Stimulated activated CD4-positive, alpha-beta T cell treated with anti-CD3 and anti-CD28 coated beads, Interleukin-12 subunit alpha, Interleukin-12 subunit beta, amount 100 ng/mL, for 4 hours (primary cell): ENCODE data around the gene ZNF267.
"Not testable (repeated sequence)": the region's sequence is repeated elsewhere in the genome, so short reads cannot be mapped to it uniquely, and the experiment has no call there.

Experiments used
- DNase-seq: peaks from one replicate; pipeline ENCODE4 v3.0.0-alpha.2; 2020

ZNF267 gene

DNA sequence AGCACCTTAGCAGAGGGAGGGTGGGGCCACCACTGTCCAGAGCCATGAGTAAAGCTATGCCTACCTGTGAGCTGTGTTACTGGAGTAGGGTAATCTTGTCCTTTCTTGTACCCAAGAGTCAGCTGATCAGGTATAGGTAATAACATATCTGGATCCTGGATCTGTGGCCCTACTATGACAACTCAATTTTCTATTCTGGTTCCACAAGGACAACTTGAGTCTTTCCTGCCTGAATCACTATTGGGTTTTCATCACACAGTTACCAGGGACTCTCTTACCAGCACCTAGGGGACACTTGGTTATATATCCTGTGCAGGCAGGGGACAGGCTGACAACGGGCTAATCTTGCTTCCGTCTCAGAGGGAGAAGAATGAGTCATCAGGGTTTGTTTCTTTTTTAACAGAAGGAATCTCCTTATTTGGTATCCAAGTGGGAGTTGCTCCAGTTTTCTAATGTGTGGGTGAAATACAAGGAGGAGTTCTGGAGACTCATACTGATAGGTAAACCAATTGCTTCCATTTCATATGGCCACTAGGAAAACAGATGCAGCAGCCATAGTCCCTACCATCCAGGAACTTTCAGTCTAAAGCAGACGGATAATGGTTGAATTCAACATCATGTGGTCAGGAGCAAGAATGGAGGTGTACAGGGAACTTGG lies 6.8 kb downstream of the ZNF267 start:
- DNase-seq = no peak

- no peak for DNase-seq
Observed at GRCh38 chr16:31886227-31886626, 12.6 kb downstream of the ZNF267 start.

GRCh38 chr16:31888735-31889134 lies 15.1 kb downstream of the ZNF267 start:
- no peak for DNase-seq

DNA sequence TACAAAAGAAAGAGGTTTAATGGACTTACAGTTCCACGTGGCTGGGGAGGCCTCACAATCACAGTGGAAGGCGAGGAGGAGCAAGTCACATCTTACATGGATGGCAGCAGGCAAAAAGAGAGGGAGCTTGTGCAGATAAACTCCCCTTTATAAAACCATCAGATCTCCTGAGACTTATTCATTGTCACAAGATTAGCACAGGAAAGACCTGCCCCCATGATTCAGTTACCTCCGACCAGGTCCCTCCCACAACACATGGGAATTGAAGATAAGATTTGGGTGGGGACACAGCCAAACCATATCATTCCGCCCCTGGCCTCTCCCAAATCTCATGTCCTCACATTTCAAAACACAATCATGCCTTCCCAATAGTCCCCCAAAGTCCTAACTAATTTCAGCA lies 18.5 kb downstream of the ZNF267 start:
- not testable (repeated sequence) for DNase-seq

GRCh38 chr16:31893824-31894223 lies 20.2 kb downstream of the ZNF267 start:
- DNase-seq = no peak

DNA sequence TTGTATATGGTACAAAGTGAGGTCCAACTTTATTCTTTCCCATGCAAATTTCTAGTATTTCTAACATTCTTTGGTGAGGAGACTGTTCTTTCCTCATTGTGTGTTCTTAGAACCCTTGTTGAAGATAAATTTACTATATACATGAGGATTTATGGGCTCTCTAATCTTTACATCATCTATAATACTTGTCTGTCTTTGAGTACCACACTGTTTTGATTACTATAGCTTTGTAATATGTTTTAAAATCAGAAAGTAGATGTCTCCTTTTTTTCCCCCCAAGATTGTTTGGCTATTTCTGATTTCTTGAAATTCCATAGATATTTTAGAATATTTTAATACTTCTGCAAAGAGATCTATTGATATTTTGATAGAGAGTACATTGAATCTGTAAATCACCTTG lies 23.7 kb downstream of the ZNF267 start:
- DNase-seq = no peak

DNA sequence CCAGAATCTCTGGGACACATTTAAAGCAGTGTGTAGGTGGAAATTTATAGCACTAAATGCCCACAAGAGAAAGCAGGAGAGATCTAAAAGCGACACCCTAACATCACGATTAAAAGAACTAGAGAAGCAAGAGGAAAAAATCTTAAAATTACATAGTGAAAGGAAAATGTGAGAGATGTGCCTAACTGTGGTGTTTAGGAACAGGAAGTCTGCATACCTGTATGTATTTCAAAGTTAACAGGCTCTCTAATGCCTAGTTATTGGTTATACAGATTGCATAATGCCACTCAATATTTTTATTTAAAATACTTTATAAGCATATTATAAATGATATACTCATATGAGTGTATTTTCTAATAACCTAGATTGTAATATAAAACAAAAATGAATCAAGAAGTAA lies 25.9 kb downstream of the ZNF267 start:
- DNase-seq = no peak

GRCh38 chr16:31904571-31904970 lies 31.0 kb downstream of the ZNF267 start:
- not testable (repeated sequence) for DNase-seq

DNA sequence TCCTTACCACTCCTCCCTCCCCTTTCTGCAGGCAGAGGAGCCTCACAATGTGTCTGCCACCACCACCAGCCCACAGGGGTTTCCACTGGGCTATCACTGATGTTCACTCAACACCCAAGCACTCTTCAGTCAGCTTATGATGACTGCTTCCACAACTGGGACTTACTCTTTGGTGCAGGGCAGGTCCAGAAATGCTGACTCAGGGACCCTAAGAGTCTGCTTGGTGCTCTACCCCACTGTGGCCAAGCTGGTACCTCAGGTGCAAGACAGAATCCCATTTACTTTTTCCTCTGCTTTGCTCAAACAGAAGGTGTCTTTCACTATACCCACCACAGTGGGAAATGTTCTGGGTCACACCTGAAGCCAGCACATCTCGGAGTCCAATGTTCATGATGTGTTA lies 40.1 kb downstream of the ZNF267 start:
- no peak for DNase-seq

DNA sequence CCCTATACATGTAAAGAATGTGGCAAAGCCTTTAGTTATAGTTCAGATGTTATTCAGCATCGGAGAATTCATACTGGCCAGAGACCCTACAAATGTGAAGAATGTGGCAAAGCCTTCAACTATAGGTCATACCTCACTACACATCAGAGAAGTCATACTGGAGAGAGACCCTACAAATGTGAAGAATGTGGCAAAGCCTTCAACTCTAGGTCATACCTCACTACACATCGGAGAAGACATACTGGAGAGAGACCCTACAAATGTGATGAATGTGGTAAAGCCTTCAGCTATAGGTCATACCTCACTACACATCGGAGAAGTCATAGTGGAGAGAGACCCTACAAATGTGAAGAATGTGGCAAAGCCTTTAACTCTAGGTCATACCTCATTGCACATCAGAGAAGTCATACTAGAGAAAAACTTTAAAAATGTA lies 42.5 kb downstream of the ZNF267 start:
- no peak for DNase-seq

DNA sequence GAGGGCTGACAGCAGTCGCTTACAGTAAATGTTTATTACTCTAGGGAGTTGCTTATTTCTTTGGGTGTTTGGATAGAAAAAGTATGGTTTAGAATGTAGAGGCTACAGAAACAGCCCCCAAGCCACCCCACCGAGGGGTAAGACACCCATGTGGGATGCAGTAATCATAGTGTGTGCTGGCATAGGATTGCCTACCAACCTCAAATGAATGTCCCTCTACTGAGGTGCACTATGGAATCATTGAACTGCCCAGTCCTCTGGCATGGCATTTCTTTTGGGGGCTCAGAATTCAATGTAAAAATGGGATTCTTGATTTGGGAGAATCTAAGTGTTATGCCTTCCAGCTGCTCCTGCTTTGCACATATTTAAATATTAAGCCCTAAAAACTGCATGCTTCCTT lies 46.8 kb downstream of the ZNF267 start:
- no peak for DNase-seq

- DNase-seq = not testable (repeated sequence)
Observed at GRCh38 chr16:31951806-31952205, 78.2 kb downstream of the ZNF267 start.

GRCh38 chr16:31952206-31952605 lies 78.6 kb downstream of the ZNF267 start:
- DNase-seq = not testable (repeated sequence)

DNA sequence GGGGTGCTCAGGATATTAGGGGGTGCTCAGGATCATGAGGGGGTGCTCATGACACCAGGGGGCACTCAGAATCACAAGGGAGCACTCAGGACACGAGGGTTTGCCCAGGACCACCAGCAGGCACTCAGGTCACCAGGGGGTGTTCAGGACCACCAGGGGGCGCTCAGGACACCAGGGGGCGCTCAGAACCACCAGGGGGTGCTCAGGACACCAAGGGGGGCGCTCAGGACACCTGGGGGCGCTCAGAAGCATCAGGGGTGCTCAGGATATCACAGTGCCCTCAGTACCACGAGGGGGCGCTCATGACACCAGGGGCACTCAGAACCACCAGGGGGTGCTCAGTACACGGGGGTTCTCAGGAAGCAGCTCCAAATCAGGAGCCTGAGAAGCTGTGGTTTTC lies 82.6 kb downstream of the ZNF267 start:
- DNase-seq = not testable (repeated sequence)

DNA sequence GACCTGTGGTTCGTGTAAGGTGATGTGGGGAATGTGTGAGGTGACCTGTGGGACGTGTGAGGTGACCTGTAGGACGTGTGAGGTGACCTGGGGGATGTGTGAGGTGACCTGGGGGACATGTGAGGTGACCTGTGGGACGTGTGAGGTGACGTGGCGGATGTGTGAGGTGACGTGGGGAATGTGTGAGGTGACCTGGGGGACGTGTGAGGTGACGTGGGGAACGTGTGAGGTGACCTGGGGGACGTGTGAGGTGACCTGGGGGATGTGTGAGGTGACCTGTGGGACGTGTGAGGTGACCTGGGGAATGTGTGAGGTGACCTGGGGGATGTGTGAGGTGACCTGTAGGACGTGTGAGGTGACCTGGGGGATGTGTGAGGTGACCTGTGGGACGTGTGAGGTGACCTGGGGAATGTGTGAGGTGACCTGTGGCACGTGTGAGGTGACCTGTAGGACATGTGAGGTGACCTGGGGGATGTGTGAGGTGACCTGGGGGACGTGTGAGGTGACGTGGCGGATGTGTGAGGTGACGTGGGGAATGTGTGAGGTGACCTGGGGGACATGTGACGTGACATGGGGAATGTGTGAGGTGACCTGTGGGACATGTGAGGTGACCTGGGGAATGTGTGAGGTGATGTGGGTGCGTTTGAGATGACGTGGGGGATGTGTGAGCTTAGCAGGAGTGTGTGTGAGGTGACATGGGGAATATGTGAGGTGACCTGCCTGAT lies 86.7 kb downstream of the ZNF267 start:
- not testable (repeated sequence) for DNase-seq
